Thyroid gland (tissue), 4 donors: ENCODE results near the gene GRAPL. TPM values are rescaled to one million over a fixed set of nuclear protein-coding genes. Genes with fewer than 3 reads are reported as not detected.
"Not testable (repeated sequence)": the region's sequence is repeated elsewhere in the genome, so short reads cannot be mapped to it uniquely, and the experiment has no call there.

Experiments used
- DNase-seq, 2 donors: peaks; one replicate each; pipeline ENCODE4 v3.0.0-alpha.2; 2019
- H3K27ac ChIP-seq, 3 donors: fragments of 200-600 bp; sonication (generic); 1 replicate in 2 of 3; 2 replicates in 1 of 3; pipeline ENCODE4 v1.5.1; 2016 to 2019; ENCODE audit warnings: mild to moderate bottlenecking in 1 of 3, moderate library complexity in 1 of 3
- H3K27me3 ChIP-seq: fragments of 200-600 bp; sonication (generic); one replicate; pipeline ENCODE4 v1.5.1; 2019
- H3K36me3 ChIP-seq, 2 donors: fragments of 200-600 bp; sonication (generic); one replicate each; pipeline ENCODE4 v1.5.1; 2016 to 2019
- H3K4me1 ChIP-seq, 2 donors: fragments of 200-600 bp; sonication (generic); one replicate each; pipeline ENCODE4 v1.5.1; 2017 to 2019
- H3K4me3 ChIP-seq, 3 donors: fragments of 200-600 bp; sonication (generic); replicated peaks in 1 of 3; 1 replicate in 2 of 3; 2 replicates in 1 of 3; pipeline ENCODE4 v1.5.1; 2016; ENCODE audit warnings: mild to moderate bottlenecking in 1 of 3
- H3K9me3 ChIP-seq: fragments of 200-600 bp; sonication (generic); one replicate; pipeline ENCODE4 v1.5.1; 2017
- WGBS, 2 donors: methylation state at CpG; one replicate each; pipeline ENCODE4 v1.1.5; 2017; 5-methylcytosine and 5-hydroxymethylcytosine counted together
- intact Hi-C: fragments of 100-400 bp; cut with DNase I; formaldehyde crosslinking; loops from one replicate; pipeline ENCODE4 v1.15.1; 2023
- total RNA-seq, 4 donors: library from RNA; depleted of rRNA; stranded (reverse); fragments of >200 nt; gene quantifications; one replicate each; pipeline ENCODE4 v1.2.3, GENCODE V29; 2016

GRAPL gene
- total RNA-seq, 4 donors from 2014 or later: 1.3 to 6.7 (median 4.0) TPM

DNA sequence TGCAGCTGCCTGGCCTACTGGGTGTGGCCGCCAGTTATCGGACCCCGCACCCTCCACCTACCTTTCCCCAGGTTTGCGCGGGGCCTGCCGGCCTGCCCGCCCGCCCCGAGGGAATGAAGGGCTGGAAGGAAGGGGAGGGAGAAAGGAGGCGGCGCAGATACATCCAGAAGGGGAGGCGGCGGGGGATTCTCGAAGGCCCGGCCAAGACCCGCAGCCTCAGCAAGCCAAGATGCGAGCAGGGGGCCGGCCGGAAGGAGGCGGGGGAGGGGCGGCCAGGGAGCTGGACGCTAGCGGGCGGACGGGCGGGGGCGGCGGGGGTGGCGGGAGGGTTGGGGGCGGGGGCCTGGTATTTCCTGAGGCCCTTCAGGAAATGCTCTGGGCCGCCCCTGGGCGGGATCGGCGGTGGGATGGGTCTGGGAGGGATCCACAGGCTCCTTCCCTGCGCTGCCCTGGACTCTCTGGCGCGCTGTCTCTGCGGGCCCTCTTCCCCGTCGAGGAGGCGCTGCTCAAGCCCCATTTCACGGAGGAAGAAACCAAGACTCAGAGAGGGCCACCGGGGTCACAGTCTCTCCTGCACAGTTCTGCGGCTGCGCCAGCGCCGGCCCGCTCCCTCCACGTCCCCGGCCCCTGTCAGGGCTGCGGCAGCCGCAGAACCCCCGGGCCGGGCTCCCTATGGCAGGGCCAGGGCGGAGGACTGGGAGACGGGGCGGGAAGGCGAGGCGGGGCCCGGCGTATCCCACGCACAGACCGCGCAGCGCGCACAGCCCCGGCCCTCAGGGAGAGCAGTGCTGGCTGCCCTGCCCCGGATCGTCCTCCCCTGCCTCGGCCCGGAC, 35.2 kb downstream of the GRAPL start:
- H3K36me3 ChIP-seq, intact Hi-C loops, H3K4me3 ChIP-seq, H3K27me3 ChIP-seq, H3K9me3 ChIP-seq, H3K4me1 ChIP-seq, H3K27ac ChIP-seq, DNase-seq: not testable (repeated sequence)
- WGBS, 2 donors: no CpG with 5 or more reads among the region's 71 CpGs

- WGBS, 2 donors: no CpG with 5 or more reads among the region's 3 CpGs
- H3K27ac ChIP-seq, H3K9me3 ChIP-seq, H3K36me3 ChIP-seq, intact Hi-C loops, H3K4me3 ChIP-seq, H3K27me3 ChIP-seq, H3K4me1 ChIP-seq, DNase-seq: not testable (repeated sequence)
Measured at GRCh38 chr17:19174422-19174821, 47.0 kb downstream of the GRAPL start.

- DNase-seq, H3K4me3 ChIP-seq, H3K27ac ChIP-seq, H3K27me3 ChIP-seq, H3K36me3 ChIP-seq, intact Hi-C loops, H3K9me3 ChIP-seq, H3K4me1 ChIP-seq: not testable (repeated sequence)
- no CpG with 5 or more reads among the region's 20 CpGs for WGBS, 2 donors
Measured at GRCh38 chr17:19175410-19175809, 48.0 kb downstream of the GRAPL start.

DNA sequence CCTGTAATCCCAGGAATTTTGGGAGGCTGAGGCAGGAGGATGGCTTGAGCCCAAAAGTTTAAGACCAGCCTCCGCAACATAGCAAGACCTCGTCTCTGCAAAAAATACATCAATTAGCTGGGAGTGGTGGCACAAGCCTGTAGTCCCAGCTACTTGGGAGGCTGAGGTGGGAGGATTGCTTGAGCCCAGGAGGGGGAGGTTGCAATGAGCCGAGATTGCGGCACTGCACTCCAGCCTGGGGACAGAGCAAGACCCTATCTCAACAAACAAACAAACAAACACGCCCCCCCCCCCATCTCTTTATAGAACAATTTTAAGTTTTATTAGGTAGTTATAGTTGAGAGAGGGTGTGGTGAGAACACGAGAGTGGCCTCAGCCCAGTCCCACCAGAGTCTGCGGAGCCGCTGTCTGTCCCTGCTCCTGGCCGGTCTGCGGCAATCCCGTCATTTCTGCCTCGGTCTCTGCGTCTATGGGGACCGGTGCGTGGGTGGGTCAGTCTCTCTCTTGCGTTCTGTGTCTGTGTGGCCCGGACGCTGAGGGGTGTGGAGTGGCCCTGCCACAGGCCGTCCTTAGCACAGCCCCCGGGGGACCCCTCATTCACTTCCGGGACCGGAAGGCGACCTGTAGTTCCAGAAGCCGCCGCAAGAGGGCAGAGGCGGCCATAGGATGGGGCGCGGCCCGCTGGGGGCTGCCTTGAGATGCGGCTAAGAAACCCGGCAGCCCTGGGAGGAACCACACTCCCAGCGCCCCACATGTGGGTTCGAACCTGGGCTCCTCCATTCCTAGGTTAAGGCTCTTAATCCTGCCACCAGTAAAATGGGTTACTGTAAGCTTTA, 53.9 kb downstream of the GRAPL start:
- H3K4me1 ChIP-seq, intact Hi-C loops, H3K4me3 ChIP-seq, H3K9me3 ChIP-seq, H3K27ac ChIP-seq, H3K27me3 ChIP-seq, H3K36me3 ChIP-seq, DNase-seq: not testable (repeated sequence)
- WGBS, 2 donors: no CpG with 5 or more reads among the region's 33 CpGs

DNA sequence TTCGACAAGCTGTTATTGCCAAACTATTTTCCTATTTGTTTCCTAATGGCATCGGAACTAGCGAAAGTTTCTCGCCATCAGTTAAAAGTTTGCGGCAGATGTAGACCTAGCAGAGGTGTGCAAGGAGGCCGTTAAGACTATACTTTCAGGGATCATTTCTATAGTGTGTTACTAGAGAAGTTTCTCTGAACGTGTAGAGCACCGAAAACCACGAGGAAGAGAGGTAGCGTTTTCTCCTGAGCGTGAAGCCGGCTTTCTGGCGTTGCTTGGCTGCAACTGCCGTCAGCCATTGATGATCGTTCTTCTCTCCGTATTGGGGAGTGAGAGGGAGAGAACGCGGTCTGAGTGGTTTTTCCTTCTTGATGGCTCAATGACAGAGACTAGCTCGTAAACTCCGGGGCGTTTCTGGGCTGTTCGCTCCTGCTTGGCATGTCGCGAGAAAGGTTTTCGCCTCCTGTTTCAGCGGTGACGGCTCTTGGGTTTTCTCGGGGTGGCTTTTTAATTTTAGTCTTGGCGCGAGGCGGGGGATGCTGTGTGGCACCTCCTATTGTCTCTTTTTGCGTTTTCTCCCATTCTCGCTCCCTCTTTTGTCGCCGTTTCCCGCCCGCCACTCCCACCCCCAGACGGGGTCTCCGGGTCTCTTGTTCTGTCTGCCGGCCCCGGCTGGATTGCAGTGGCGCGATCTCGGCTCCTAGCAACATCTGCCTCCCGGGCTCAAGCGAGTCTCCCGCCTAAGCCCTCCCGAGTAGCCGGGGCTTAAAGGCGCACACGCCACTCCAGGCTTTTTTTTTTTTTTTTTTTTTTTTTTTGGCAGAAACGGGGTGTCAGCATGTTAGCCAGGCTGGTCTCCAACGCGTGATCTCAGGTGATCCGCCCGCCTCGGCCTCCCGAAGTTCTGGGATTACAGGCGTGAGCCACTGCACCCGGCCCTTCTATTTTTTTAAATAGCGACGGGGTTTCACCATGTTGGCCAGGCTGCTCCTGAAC, 60.8 kb downstream of the GRAPL start:
- H3K36me3 ChIP-seq, H3K9me3 ChIP-seq, H3K27ac ChIP-seq, H3K4me3 ChIP-seq, H3K4me1 ChIP-seq, DNase-seq, H3K27me3 ChIP-seq, intact Hi-C loops: not testable (repeated sequence)
- 0 to 1% methylated on average over 12 of the region's 62 CpGs for WGBS, 2 donors

GRCh38 chr17:19188870-19189708, 61.7 kb downstream of the GRAPL start:
- DNase-seq, intact Hi-C loops, H3K27ac ChIP-seq, H3K9me3 ChIP-seq, H3K27me3 ChIP-seq, H3K4me1 ChIP-seq, H3K4me3 ChIP-seq, H3K36me3 ChIP-seq: not testable (repeated sequence)
- WGBS, 2 donors: no CpG with 5 or more reads among the region's 39 CpGs

- H3K4me3 ChIP-seq, H3K36me3 ChIP-seq, H3K27me3 ChIP-seq, H3K27ac ChIP-seq, H3K9me3 ChIP-seq, DNase-seq, intact Hi-C loops, H3K4me1 ChIP-seq: not testable (repeated sequence)
- no CpG with 5 or more reads among the region's 36 CpGs for WGBS, 2 donors
Measured at GRCh38 chr17:19189781-19190405, 62.5 kb downstream of the GRAPL start.

DNA sequence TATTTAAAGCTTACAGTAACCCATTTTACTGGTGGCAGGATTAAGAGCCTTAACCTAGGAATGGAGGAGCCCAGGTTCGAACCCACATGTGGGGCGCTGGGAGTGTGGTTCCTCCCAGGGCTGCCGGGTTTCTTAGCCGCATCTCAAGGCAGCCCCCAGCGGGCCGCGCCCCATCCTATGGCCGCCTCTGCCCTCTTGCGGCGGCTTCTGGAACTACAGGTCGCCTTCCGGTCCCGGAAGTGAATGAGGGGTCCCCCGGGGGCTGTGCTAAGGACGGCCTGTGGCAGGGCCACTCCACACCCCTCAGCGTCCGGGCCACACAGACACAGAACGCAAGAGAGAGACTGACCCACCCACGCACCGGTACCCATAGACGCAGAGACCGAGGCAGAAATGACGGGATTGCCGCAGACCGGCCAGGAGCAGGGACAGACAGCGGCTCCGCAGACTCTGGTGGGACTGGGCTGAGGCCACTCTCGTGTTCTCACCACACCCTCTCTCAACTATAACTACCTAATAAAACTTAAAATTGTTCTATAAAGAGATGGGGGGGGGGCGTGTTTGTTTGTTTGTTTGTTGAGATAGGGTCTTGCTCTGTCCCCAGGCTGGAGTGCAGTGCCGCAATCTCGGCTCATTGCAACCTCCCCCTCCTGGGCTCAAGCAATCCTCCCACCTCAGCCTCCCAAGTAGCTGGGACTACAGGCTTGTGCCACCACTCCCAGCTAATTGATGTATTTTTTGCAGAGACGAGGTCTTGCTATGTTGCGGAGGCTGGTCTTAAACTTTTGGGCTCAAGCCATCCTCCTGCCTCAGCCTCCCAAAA, 69.2 kb downstream of the GRAPL start:
- peak; percentile 12 to 13 for DNase-seq

DNA sequence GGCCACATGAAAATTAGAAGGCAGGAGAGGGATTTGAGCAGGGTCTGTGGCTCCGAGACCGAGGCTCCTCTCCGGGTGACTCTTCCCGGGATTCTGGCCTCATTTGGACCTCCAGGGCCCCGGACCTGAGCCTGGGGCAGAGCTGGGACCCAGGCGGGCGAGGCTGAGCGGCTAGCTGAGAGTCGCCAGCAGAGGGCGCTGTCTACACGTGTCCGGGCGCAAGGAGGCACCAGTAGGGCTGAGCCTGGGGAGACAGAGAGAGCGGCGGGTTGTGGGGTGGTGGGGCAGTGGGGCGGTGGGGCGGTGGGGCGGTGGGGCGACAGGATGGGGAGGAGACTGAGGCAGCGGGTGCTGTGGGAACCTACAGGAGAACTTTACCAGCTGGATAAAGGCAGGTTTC, 75.1 kb downstream of the GRAPL start:
- H3K36me3 ChIP-seq, H3K4me3 ChIP-seq, H3K27ac ChIP-seq, H3K9me3 ChIP-seq, H3K4me1 ChIP-seq, intact Hi-C loops, DNase-seq, H3K27me3 ChIP-seq: not testable (repeated sequence)
- no CpG with 5 or more reads among the region's 20 CpGs for WGBS, 2 donors

More for the DNA sequence above, 69.2 kb downstream of the GRAPL start:
- H3K4me3 ChIP-seq, H3K4me1 ChIP-seq, H3K9me3 ChIP-seq, intact Hi-C loops, H3K36me3 ChIP-seq, H3K27me3 ChIP-seq: not testable (repeated sequence)
- WGBS, 2 donors: no CpG with 5 or more reads among the region's 33 CpGs
- H3K27ac ChIP-seq: peak overlapping the region in 1 of 3 donors; percentile 57

DNA sequence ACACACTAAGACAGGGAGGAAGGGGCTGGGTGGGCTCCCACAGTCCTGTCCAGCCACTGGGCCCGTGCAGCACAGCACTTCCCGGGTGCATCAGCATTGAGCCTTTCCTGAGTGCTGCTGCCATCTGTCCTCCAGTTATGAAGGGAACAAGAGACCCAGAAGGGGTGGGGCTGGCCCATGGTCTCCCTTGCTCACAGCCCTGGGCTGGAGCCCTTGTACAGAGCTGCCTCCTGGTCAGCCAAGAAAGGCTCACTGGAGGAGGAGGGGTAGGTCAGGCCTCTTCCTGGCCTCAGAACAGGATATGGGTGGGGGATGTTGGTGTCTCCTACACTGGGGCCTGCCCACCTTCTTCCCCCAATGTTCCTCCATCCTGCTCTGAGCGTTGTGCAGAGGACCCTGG, 76.0 kb downstream of the GRAPL start:
- H3K4me3 ChIP-seq, H3K9me3 ChIP-seq, H3K4me1 ChIP-seq, DNase-seq, H3K27me3 ChIP-seq, H3K36me3 ChIP-seq, H3K27ac ChIP-seq, intact Hi-C loops: not testable (repeated sequence)
- WGBS, 2 donors: no CpG with 5 or more reads among the region's 3 CpGs
